ENCODE data around the gene BAIAP2.

BAIAP2 gene

GRCh38 chr17:81037798-81038733 is 3.1 kb downstream of the BAIAP2 start:
- DNase-seq, result no peak

DNA sequence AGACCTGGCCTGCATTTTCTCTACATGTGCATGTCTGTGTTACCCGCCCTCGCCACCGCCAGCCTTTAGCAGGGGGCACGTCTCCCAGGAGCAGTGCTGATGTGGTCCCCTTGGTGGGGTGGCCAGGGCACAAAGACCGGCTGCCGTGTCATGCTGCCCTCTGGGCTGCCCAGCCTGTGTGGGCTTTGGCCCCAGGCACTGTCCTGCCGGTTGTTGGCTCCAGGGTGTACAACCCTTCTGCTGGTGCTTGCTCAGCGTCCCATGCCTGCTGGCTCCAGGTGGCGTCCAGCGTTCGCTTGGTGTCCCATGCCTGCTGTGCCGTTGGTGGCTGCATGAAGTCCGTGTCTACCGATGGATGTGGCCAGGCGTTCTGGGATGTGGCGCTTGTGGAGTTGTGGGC is 4.1 kb downstream of the BAIAP2 start:
- DNase-seq, result no peak

- DNase-seq, result no peak
Observed at GRCh38 chr17:81039854-81040758, 5.2 kb downstream of the BAIAP2 start.

DNA sequence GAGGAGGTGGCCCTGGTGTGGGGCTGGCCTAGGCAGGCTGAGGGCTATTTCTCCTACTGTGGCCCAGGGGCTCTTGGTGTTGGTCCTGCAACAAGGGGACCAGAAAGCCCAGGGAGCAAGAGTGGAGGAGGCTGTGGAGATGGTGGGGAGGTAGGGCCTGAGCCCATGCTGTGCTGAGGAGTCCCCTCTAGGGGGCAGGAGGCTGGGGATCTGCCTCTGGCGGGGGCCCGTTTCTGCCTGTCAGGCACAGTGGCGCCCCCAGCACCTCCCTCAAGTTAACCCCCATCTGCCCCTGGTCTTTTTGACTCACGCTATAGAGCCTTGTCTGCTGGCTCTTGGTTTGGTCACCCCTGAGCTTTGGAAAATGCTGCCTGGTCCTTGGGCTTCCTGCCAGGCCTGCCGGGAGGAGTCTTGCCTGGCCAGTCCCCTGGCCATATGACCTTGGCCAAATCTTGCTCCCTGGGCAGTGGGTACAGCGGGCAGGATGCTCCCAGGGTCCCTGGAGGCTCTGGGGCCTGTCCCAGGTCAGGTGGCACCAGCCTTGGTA is 5.9 kb downstream of the BAIAP2 start:
- no peak for DNase-seq

DNA sequence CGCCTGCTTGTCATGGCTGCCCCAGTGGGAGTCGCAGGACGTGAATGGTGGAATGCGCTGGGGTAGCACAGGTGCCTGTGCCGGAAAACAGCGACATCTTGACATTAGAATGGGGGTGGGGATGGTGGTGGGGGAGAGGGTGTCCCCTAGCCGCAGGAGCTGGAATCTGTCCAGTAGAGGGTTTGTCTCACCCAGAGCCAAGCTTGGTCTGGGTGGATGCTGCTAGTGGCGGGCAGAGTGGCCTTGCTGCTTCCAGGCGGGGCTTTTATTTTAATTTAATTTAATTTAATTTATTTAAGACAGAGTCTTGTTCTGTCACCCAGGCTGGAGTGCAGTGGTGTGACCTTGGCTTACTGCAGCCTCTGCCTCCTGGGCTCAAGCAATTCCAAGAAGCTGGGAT is 7.7 kb downstream of the BAIAP2 start:
- no peak for DNase-seq

GRCh38 chr17:81043319-81043724 is 8.4 kb downstream of the BAIAP2 start:
- no peak for DNase-seq

DNA sequence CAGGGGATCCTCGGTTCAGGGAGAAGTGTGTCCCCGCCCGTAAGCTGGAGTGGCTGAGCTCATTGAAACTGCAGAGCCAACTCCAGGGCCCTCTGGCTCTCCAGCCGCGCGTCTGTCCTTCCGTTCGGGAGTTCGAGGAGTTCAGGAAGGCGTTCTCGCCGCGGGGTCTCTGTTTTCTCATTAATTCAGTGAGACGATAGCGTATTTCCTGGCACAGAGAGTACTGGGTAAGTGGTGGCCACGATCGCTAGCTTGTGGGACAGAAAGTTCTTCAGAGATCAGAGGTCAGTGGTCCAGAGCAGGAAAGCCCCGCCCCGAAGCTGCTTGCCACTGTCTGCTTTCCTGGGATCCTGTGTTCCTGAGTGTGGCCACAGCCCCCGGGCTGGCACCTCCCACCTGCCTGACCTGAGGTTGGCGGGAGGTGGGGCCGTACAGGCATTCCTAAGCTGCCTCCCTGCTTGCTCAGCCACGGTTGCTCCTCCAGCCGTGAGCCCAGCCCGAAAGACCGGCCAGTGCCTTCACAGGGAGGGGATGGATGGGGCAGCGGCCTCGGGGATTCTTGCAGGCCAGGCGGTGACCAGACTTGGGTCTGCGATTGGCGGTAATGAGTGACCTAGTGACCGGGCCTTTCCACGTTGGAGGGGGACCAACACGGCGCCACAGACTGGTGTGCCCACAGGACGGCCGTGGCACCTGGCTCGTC is 8.9 kb downstream of the BAIAP2 start:
- DNase-seq, result no peak

DNA sequence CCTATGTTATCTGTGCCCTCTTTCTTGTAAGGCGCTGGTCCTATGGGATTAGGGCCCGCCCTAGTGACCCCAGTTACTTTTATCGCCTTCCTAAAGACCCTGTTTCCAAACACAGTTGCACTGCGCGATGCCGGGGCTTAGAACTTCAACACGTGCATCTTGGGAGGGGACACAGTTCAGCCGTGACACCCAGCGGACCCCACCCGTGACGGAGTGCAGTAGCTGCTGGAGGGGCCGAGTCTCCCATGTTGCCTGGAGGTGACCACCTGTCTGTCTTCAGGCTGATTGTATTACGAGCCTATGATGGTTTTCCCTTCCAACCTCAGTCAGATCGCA is 9.4 kb downstream of the BAIAP2 start:
- no peak for DNase-seq

DNA sequence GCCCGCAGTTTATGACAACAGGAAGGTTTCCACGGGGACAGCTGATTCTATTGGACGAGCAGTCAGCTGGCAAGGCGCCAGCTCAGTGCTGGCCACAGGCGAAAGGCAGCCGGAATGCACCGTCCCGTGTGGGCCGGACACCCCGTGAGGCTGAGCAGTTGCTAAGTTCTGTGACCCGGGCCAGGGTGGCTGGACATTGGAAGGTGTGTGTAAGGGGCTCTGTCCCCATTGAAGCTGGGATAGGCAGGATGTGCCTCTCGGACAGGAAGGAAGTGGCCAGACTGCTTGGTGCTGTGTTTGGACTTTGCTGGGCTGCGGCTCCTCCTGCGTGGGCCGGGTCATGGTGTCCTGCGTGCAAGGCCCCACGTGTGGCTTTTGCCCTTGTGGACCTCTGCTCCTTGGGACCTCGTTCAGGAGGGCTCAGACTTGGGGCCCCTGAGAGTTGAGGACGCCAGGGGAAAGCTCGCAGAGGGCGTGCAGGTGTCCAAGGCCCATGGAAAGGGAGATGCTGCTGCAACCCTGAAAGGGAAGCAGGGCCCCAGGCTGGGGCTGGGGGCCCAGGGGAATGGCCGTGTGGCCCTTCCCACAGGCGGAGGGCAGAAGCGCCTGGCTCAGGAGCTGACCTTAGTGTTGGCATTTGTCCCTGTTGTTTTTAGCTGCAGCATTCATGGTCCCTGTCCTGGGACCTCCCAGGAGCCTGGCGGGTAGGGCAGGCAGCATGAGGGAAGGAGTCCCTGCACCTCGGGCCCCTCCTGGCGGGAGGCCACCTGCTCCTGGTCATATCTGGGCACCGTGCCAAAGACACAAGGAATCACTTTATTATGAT is 10.0 kb downstream of the BAIAP2 start:
- peak; percentile 27 for DNase-seq

DNA sequence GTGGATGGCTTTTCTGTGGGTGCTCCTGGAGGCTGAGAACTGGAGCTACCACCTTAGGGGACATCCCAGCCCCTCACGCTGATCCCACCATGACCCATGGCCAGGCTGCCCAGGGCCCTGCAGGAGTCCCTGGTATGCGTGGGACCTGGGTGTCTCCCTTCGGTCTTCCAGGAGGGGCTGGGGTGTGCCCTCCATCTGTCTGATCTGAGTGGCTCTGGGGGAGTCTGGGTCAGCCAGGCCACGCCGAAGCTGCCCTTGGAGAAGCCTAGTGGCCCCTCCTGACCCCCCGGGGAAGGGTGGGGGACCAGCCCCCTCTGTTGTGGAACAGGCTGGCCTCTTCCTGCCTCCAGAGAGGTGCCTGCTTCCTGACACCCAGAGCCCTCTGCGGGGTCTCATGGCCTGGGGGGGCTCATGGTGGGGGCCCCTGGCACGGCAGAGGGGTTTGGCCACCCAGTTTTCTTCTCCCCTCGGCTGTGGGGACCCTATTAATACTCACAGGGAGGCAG is 10.7 kb downstream of the BAIAP2 start:
- DNase-seq, result no peak

DNA sequence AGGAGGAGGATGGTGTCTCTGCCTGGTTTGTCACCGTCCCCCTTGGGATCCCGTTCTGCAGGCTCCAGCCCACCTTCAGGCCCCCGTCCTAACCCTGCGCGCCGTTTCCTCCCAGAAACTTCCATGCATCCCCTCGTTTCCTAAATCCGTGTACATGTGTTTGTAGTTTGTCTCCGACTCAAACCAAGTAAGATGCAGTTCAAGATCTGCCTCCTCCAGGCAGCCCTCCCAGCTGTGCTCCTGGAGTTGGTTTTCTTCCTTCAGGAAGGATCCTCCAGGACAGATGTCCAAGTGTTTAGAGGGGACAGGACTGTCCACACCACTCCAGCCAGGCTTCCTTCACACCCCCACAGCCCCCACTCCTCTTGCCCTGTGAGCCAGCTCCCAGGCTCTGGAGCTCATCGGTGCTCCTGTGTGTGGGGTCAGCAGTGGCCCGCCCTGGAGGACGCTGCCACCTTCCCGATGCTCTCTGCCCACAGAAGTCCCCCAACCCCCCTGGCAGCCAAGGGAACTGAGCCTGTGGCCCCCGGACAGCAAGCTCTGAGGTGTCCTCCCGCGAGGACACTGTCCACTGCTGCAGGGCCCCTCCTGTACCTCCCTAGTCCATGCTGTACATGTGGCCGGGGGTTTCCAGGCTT is 11.3 kb downstream of the BAIAP2 start:
- no peak for DNase-seq

DNA sequence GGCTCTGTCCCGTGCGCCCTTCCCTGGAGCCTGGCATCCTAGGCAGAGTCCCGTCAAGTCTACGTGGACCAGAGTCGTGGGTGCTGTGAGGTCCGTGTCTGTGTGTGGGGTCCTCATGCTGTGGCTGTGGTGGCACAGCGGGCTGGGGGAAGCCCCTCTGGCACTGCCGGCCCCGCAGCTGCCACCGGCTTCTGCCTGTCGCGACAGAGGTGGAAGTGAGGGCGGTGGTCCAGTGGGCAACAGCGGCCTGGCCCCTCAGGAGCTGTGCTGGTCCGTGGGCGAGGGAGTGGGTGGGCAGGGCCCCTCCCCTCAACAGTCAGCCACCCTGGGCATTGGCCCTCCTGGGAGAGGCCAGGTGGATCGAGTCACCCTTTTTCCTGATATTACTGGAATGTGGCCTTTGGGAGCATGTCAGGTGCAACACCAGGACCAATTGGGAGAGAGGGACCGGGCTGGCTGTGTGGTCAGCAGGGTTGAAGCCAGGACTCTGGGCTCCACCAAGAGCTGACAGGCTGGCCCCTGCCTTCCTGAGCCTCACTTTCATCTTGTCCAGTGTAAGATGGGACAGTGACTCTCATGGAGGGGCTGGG is 11.9 kb downstream of the BAIAP2 start:
- no peak for DNase-seq

- no peak for DNase-seq
Observed at GRCh38 chr17:81048827-81049371, 13.9 kb downstream of the BAIAP2 start.

GRCh38 chr17:81049372-81049911 is 14.5 kb downstream of the BAIAP2 start:
- no peak for DNase-seq

DNA sequence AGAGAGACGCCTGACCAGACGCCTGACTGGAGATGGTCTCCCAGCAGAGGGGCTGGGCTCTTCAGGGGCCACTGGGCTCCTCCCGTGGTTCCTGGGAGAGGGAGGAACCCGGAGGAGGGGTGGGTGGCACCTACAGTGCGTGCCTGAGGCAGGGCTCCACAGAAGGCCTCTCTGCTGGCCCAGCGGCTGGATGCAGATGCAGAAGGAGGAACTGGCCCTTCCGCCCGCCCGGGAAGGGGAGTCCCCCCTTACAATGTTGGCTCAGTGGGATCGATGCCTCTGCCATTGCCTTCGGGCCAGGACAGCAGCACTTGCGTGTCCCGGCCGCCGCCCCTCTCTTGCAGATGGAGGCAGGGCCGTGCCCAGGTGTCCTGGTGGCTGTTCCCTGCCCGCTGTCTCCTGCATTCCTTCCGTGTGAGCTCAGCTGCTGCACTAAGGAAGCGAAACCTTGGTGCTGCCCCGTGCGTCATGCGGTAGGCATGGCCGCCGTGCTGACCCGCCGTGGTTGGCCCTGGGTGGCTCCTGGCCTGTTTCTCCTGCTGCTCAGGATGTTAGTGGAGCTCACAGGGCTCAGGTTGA is 15.1 kb downstream of the BAIAP2 start:
- no peak for DNase-seq

- DNase-seq, result no peak
Observed at GRCh38 chr17:81050645-81051625, 16.0 kb downstream of the BAIAP2 start.

DNA sequence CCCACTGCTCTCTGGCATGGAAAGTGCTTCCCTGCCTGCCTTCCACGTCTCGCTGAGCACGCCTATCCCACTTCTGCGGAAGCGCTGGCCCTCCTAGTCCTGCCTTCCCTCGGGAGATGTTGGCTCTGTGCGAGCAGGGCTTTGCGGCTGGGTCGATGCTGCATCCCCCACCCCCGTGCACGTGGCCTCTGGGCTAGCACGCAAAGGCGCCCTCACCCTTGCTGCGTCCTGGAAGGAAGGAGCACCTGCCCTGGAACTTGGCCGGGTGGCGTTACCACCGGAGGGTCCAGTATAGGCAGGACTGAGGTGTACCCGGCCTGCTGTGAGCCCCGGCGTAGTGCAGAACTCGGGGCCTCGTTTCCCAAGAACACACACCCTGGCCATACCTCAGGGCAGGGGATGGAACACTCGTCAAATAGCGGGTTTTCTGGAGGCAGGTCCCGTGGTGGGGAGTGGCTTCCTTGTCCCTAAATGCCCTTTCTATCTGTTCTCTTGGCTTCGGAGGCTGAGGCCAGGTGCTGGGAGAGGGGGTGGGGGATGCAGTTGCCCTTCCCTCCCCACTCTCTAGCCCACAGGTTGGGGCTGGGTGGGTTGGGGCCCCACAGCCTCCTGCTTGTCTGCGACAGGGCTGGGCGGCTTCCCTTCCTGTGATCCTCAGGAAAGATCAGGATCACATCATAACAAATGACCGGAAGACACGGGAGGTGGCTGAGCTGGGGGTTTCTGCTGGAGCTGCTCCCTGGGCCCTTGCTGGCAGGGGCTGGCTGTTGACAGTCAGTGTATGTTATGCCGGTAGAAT is 17.4 kb downstream of the BAIAP2 start:
- DNase-seq, result peak; percentile 50

Data from NCI-H1436 (cell line).